ENCODE measurements around the gene EME1.

- peak; percentile 45 for TF ChIP-seq CTCF (conservative IDR thresholded peaks at IDR 0.05; ENCODE audit: low read depth, low read length)
- TF ChIP-seq EZH2 (IDR thresholded peaks at IDR 0.05; ENCODE audit: borderline replicate concordance, low read depth, low read length, poor library complexity, severe bottlenecking), result no peak
Measured at GRCh38 chr17:50426814-50427787, 54.1 kb downstream of the EME1 start.

Measured in A673 (cell line).